Astrocyte of the spinal cord (primary cell): ENCODE results near the gene FABP3.

ENCODE experiments used
- DNase-seq: peaks from one replicate; pipeline ENCODE4 v3.0.0; 2011; ENCODE audit warnings: low read depth, low spot score
- H3K4me3 ChIP-seq: 2 replicates; pipeline ENCODE4 v1.5.1; 2011; ENCODE audit warnings: low read depth, mild to moderate bottlenecking, low read length, moderate library complexity
- in situ Hi-C: cut with HindIII; loops from 2 replicates; pipeline ENCODE4 v1.10.0; 2017; ENCODE audit warnings: low sequenced_read_pairs
- TF ChIP-seq, protein P1 (sequence below): IDR thresholded peaks from 2 replicates; pipeline ENCODE4 v1.5.1; 2012; ENCODE audit warnings: low read depth, mild to moderate bottlenecking, low read length, inconsistent platforms

The FABP3 gene

DNA sequence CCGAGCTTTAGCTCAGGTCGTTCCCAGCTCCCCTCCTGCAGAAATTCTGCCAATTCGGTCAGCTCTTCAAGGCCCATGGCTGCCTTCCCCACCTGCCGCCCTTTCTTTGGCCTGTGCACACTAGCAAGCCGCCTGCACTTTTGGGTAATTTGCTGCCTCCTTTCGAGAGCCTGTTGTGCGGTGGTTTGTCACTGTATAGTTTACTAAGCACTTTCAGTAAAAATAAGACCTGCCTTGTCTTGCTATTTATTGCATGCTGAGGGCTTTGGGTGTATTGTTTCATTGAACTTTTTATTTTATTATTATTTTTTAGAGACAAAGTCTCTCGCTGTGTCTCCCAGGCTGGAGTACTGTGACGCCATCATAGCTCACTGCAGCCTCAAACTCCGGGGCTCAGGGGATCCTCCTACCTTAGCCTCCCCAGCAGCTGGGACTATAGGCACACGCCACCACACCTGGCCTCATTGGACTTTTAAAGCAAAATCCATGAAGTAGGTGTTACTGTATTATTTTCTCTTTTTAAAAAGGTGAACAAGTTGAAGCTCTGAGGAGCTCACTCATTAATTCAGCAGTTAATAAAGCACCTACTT, 1.1 kb upstream of the FABP3 start:
- TF ChIP-seq, protein P1, sequence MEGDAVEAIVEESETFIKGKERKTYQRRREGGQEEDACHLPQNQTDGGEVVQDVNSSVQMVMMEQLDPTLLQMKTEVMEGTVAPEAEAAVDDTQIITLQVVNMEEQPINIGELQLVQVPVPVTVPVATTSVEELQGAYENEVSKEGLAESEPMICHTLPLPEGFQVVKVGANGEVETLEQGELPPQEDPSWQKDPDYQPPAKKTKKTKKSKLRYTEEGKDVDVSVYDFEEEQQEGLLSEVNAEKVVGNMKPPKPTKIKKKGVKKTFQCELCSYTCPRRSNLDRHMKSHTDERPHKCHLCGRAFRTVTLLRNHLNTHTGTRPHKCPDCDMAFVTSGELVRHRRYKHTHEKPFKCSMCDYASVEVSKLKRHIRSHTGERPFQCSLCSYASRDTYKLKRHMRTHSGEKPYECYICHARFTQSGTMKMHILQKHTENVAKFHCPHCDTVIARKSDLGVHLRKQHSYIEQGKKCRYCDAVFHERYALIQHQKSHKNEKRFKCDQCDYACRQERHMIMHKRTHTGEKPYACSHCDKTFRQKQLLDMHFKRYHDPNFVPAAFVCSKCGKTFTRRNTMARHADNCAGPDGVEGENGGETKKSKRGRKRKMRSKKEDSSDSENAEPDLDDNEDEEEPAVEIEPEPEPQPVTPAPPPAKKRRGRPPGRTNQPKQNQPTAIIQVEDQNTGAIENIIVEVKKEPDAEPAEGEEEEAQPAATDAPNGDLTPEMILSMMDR, result no peak
- no peak for DNase-seq
- peak overlapping the region; percentile 41 for H3K4me3 ChIP-seq
- in situ Hi-C loops, result no loop called here

DNA sequence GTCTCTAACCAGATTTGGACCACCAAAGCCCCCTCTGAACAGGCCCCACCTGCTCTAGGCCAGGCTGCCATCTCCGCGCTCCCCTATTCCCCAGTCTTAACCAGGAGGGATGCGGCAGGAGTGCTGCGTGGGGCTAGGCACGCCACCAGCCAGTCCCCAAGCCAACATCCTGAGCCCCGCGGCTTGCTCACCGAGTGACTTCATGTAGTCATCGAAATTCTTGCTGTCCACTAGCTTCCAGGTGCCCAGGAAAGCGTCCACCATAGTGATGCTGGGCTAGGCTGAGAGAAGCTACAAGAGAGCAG, 173 bp downstream of the FABP3 start:
- TF ChIP-seq, protein P1, result no peak

DNA sequence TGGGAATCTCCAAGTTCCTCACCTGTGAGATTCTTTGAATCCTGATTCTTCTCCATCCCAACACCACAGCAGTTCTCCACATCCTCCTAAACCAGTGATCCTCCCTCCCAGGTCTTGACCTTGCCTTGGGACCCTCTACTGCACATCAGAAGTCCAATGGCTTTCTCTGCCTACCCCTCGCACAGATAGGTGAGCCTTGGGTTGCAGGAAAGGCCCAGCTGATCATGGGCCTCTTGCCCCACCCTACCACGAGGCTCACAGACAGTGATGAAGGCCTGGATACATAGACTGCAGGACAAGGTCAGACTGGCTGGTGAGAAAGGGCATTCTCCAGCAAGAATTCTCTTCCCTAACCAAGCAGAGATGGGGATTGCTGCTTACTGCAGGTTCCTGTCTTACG, 825 bp downstream of the FABP3 start:
- in situ Hi-C loops, result no loop called here
- TF ChIP-seq, protein P1, result no peak
- no peak overlapping the region for H3K4me3 ChIP-seq
- no peak for DNase-seq

More for the DNA sequence above, 173 bp downstream of the FABP3 start:
- in situ Hi-C loops, result no loop called here
- H3K4me3 ChIP-seq, result peak overlapping the region; percentile 41
- DNase-seq, result no peak

DNA sequence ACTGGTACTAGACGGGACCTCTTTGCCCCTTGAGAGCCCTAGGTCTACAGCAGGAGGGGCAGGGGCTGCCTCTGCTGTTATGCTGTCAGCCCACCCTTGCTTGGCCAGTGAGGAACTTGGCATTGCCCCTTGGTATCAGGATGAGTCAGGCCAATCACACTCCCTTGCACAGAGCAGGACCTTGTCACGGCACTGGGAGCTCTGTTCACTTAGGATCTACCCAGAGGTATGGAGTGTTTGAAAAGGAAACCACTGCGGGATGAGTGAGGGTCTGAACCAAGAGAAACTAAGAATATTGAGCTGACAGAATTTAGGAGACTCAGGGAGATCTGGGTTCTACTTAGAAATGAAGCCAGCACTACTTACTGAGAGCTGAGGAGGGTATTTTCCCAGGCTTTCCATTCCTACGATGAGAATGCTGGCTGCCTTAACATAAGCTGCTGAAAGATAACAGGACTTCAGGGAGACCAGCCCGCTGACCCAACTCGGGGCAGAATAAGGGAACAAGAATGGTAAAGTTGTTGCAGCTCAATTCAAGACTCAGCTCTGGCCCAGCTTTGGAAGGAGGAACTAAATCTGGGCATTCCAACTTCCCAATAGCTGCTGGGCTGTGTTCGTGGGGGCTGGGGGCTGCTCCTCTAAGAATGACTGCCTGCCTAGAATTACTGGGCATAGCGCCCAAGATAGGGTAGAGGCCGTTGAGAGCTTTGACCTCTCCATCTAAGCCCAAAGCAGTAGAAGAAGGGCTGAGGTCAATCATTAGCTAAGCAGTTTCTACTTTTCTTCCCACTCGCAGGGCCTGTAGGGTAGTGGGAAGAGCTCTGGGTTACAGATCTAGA, 1.5 kb downstream of the FABP3 start:
- TF ChIP-seq, protein P1, result no peak
- in situ Hi-C loops, result no loop called here
- DNase-seq, result no peak
- H3K4me3 ChIP-seq, result no peak overlapping the region

DNA sequence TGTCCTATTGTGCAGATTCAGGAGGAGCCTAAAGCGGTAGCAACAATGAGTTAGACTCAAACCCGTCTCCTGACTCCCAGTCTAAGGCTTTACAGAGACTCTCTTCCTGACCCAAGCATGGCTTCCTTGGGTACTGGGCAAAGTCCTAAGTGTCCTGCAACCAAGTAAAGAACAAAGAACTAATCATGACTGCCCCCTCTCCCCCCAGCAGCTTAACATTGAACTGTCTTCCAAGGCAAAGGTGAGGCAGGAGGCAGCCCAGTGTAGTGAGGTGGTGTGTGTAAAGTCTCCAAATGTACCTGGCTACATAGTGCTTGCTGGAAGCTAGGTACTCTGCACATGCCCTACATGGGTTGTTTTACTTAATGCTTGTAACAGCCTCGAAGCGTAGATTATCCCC, 2.3 kb downstream of the FABP3 start:
- no peak for DNase-seq
- TF ChIP-seq, protein P1, result no peak
- in situ Hi-C loops, result no loop called here
- H3K4me3 ChIP-seq, result no peak overlapping the region

DNA sequence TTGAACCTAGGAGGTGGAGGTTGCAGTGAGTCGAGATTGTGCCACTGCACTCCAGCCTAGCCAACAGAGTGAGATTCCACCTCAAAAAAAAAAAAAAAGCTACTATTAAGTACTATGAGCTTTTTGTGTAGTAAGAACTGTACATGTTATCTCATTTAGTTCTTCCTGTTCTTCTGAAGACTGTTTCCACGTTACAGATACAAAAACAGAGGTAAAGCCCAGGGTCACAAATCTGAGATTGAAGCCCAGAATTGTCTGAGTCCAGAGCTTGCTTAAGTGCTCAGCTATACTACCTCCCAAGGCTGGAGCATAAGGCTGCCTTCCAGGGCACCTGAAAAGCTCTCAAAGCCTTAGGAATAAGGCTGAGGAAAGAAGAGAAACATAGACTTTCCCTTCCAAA, 2.9 kb downstream of the FABP3 start:
- H3K4me3 ChIP-seq, result no peak overlapping the region
- no peak for DNase-seq
- in situ Hi-C loops, result no loop called here
- TF ChIP-seq, protein P1, result no peak
